GM19372 (cell line): ENCODE measurements around the gene CTSE.
"Not testable (repeated sequence)": the region's sequence is repeated elsewhere in the genome, so short reads cannot be mapped to it uniquely, and the experiment has no call there.

ENCODE experiments used
- ATAC-seq: cut with Tn5 transposase; IDR thresholded peaks from one replicate; pipeline ENCODE4 v1.9.1; 2021; ENCODE audit warnings: mild to moderate bottlenecking, low read depth, moderate library complexity; ENCODE audit not compliant: unreplicated experiment

Gene CTSE

GRCh38 chr1:205998457-205999241 is 25.0 kb downstream of the CTSE start:
- ATAC-seq: no peak

- ATAC-seq: not testable (repeated sequence)
Measured at GRCh38 chr1:205996641-205997040, 27.1 kb downstream of the CTSE start.

- ATAC-seq: no peak
Measured at GRCh38 chr1:205994346-205994745, 29.3 kb downstream of the CTSE start.

GRCh38 chr1:205993068-205993467 is 30.6 kb downstream of the CTSE start:
- no peak for ATAC-seq

GRCh38 chr1:205992218-205992882 is 31.3 kb downstream of the CTSE start:
- no peak for ATAC-seq

GRCh38 chr1:205991237-205991636 is 32.5 kb downstream of the CTSE start:
- no peak for ATAC-seq

- ATAC-seq: no peak
Measured at GRCh38 chr1:205990226-205990625, 33.5 kb downstream of the CTSE start.

GRCh38 chr1:205989786-205990185 is 33.9 kb downstream of the CTSE start:
- no peak for ATAC-seq

- no peak for ATAC-seq
Measured at GRCh38 chr1:205988585-205988995, 35.1 kb downstream of the CTSE start.

GRCh38 chr1:205986861-205987260 is 36.8 kb downstream of the CTSE start:
- no peak for ATAC-seq

GRCh38 chr1:205986292-205986691 is 37.4 kb downstream of the CTSE start:
- ATAC-seq: no peak

- no peak for ATAC-seq
Measured at GRCh38 chr1:205985330-205986005, 38.2 kb downstream of the CTSE start.

- ATAC-seq: no peak
Measured at GRCh38 chr1:205983925-205984725, 39.6 kb downstream of the CTSE start.

- no peak for ATAC-seq
Measured at GRCh38 chr1:205981257-205981656, 42.4 kb downstream of the CTSE start.

- ATAC-seq: no peak
Measured at GRCh38 chr1:205980237-205980870, 43.3 kb downstream of the CTSE start.

GRCh38 chr1:205979301-205979700 is 44.4 kb downstream of the CTSE start:
- ATAC-seq: no peak

- ATAC-seq: no peak
Measured at GRCh38 chr1:205978676-205979075, 45.0 kb downstream of the CTSE start.

- ATAC-seq: no peak
Measured at GRCh38 chr1:205977402-205978014, 46.2 kb downstream of the CTSE start.

GRCh38 chr1:205976708-205977401 is 46.8 kb downstream of the CTSE start:
- ATAC-seq: no peak
